ENCODE results near the gene MTIF2.
"Not testable (repeated sequence)": the region's sequence is repeated elsewhere in the genome, so short reads cannot be mapped to it uniquely, and the experiment has no call there.

Gene MTIF2

DNA sequence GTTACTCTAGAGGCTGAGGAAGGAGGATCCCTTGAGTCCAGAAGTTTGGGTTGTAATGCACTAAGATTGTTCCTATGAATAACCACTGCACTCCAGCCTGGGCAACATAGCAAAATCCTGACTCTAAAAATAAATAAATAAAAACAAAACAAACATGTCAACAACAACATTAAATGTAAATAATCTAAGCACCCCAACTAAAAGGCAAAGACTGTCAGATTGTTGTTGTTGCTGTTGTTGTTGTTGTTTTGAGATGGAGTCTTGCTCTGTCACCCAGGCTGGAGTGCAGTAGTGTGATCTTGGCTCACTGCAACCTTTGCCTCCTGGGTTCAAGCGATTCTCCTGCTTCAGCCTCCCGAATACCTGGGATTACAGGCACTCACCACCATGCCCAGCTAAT is 77.1 kb downstream of the MTIF2 start:
- not testable (repeated sequence) for DNase-seq

DNA sequence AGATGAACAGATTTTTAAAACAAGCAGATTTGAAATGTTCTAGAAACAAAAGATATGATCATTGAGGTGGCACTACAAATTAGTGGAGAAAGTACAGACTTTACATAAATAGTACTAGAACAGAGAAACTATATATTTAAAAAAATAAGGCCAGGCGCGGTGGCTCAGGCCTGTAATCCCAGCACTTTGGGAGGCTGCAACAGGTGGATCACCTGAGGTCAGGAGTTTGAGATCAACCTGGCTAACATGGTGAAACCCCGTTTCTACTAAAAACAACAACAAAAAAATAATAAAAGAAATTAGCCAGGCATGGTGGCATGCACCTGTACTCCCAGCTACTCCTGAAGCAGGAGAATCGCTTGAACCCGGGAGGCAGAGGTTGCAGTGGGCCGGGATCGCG is 82.2 kb downstream of the MTIF2 start:
- DNase-seq, result not testable (repeated sequence)

Measured in T1000 (cell line).